Stimulated activated CD4-positive, alpha-beta T cell treated with anti-CD3 and anti-CD28 coated beads, Interleukin-2, amount 100 ng/mL, for 4 hours (primary cell): ENCODE results near the gene ZRANB2.

Experiments used
- DNase-seq: peaks from one replicate; pipeline ENCODE4 v3.0.0-alpha.2; 2020; ENCODE audit warnings: low read depth

ZRANB2 gene

GRCh38 chr1:71027991-71028390 is 52.8 kb downstream of the ZRANB2 start:
- no peak for DNase-seq

- no peak for DNase-seq
Measured at GRCh38 chr1:71026093-71026492, 54.7 kb downstream of the ZRANB2 start.

- no peak for DNase-seq
Measured at GRCh38 chr1:71023515-71023914, 57.3 kb downstream of the ZRANB2 start.

GRCh38 chr1:71019233-71019969 is 61.4 kb downstream of the ZRANB2 start:
- no peak for DNase-seq

GRCh38 chr1:71018791-71019190 is 62.0 kb downstream of the ZRANB2 start:
- no peak for DNase-seq

GRCh38 chr1:71015745-71016144 is 65.1 kb downstream of the ZRANB2 start:
- DNase-seq: no peak

GRCh38 chr1:71014178-71014579 is 66.7 kb downstream of the ZRANB2 start:
- DNase-seq: no peak
